ENCODE results near the gene C15orf39. TPM values are rescaled to one million over a fixed set of nuclear protein-coding genes. Genes with fewer than 3 reads are reported as not detected.
"Not testable (repeated sequence)": the region's sequence is repeated elsewhere in the genome, so short reads cannot be mapped to it uniquely, and the experiment has no call there.

Gene C15orf39
- total RNA-seq, 1 experiment from 2014 or later, result 5.9 TPM

DNA sequence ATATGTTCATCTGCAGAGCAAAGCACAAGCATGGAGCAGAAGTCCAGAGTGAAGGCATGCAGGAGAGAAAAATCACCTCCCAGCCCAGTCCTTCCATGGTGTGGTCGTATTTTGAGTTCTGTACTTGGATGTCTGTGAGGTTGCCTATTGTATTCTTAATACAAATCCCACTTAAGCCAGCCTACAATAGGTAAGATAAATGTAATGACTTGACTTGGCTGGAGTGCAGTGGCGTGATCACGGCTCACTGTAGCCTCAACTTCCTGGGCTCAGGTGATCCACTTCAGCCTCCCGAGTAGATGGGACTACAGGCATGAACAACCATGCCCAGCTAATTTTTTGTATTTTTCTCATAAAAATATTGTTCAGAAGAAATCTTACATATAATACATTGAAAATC lies 49.7 kb downstream of the C15orf39 start:
- DNase-seq (ENCODE audit: extremely low read depth, low read depth), result not testable (repeated sequence)

DNA sequence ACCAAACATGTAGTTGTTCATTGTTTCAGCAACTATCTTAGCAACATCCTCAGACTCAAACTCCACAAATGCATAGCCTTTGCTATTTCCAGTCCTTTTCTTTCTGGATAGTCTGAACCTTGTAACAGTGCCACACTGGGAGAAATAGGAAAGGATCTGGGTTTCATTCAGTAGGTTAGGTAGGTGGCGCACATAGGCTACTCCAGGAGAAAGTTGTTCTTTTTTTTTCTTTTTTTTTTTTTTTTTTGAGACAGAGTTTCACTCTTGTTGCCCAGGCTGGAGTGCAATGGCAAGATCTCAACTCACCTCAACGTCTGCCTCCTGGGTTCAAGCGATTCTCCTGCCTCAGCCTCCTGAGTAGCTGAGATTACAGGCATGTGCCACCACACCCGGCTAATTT lies 50.6 kb downstream of the C15orf39 start:
- not testable (repeated sequence) for DNase-seq (ENCODE audit: extremely low read depth, low read depth)

GRCh38 chr15:75258034-75258433 lies 56.4 kb downstream of the C15orf39 start, which contains the start of gene GOLGA6C:
Gene GOLGA6C (plus strand): TSS chr15:75258334. CDS start chr15:75258599, 265 bp downstream.
- DNase-seq (ENCODE audit: extremely low read depth, low read depth), result not testable (repeated sequence)

DNA sequence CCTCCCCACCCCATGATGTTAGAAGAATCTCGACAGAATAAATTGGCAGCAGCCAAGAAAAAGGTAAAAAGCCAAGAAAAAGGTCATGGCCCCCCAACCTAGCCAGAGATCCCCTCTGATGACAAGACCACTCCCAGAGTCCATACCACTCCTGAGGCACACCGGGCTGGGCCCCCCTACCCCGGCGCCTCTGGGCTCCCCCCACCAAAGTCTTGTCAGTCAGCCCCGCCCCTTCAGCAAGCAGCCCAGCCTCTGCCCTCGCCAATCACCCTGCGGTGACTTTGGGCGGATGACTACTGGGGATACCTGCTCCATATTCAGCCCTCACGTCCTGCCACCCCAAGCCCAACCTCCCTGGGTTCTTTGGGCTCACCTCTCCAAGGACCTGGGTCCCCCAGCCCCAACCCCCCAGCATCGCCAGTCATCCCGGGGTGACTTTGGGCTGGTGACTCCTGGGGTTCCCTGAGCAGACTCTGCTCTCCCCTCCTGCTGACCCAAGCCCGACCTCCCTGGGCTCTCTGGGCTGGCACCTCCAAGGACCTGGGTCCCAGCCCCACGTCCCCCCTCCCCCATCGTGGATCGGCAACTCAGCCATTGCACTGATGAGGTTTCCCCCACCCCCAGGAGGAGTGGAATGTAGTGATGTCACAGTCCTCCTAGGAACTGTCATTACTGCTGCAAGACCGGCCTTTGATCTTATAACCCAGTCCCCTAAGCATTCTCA lies 57.1 kb downstream of the C15orf39 start:
- DNase-seq (ENCODE audit: extremely low read depth, low read depth), result not testable (repeated sequence)

GRCh38 chr15:75259873-75260272 lies 58.2 kb downstream of the C15orf39 start:
- DNase-seq (ENCODE audit: extremely low read depth, low read depth), result not testable (repeated sequence)

Small RNA genes lying within 50 kb of the gene (small RNA-seq; reads per million reads assigned to genes)
- gene AC068338.1, result 0 reads per million in 2 experiments

Other genes starting within 250 kb of the C15orf39 start
- 16.6 and 21.8 TPM in 2 replicates for gene RPP25, start 245.1 kb upstream of the C15orf39 start, total RNA-seq (2014; rRNA removed; shearing (Covaris generic))
- 0.43 and 0.69 TPM in 2 replicates for gene SCAMP5, start 206.3 kb upstream of the C15orf39 start, total RNA-seq (2014; rRNA removed; shearing (Covaris generic))
- 14.7 and 23.9 TPM in 2 replicates for gene PPCDC, start 178.3 kb upstream of the C15orf39 start, total RNA-seq (2014; rRNA removed; shearing (Covaris generic))
- not detected in 2 replicates for gene GOLGA6C, start 56.5 kb downstream of the C15orf39 start, total RNA-seq (2014; rRNA removed; shearing (Covaris generic))
- not detected in 2 replicates for gene GOLGA6D, start 81.0 kb downstream of the C15orf39 start, total RNA-seq (2014; rRNA removed; shearing (Covaris generic))
- 43.4 and 50.5 TPM in 2 replicates for gene COMMD4, start 134.2 kb downstream of the C15orf39 start, total RNA-seq (2014; rRNA removed; shearing (Covaris generic))
- gene NEIL1, start 145.2 kb downstream of the C15orf39 start, total RNA-seq (2014; rRNA removed; shearing (Covaris generic)), result 3.6 and 3.7 TPM in 2 replicates
- gene MAN2C1, start 166.7 kb downstream of the C15orf39 start, total RNA-seq (2014; rRNA removed; shearing (Covaris generic)), result 53.9 and 87.7 TPM in 2 replicates
- 21.1 and 25.8 TPM in 2 replicates for gene SIN3A, start 249.8 kb downstream of the C15orf39 start, total RNA-seq (2014; rRNA removed; shearing (Covaris generic))

Data from NCI-H460 (cell line).